HepG2 (cell line): ENCODE results near the gene MYH15. TPM values are rescaled to one million over a fixed set of nuclear protein-coding genes. Genes with fewer than 3 reads are reported as not detected.
"Not testable (repeated sequence)": the region's sequence is repeated elsewhere in the genome, so short reads cannot be mapped to it uniquely, and the experiment has no call there.

Source experiments
- ATAC-seq: fragments of 200-7000 bp; cut with Tn5 transposase; 3 replicates; pipeline ENCODE4 v1.9.1; 2020; ENCODE audit warnings: mild to moderate bottlenecking, moderate library complexity
- BruUV-seq: library from RNA; stranded (reverse); fragments of 400-500 nt; replicated peaks from 2 replicates; lab custom pipeline; 2021; lab: Mats Ljungman, UMichigan
- CTCF ChIA-PET: fragments of 300-600 bp; formaldehyde crosslinking; extraction: SDS; loops from one replicate; lab custom pipeline; 2021; ENCODE audit warnings: low total read pairs, inconsistent platforms, low intra/inter-chr PET ratio; lab: Yijun Ruan, JAX
- POLR2A ChIA-PET: fragments of 350-600 bp; sonication (Branson Sonifier 250); formaldehyde crosslinking; loops from one replicate; lab custom pipeline; 2020; ENCODE audit warnings: antibody characterized with exemption, inconsistent platforms; lab: Yijun Ruan, JAX
- DNase-seq: peaks from one replicate; pipeline ENCODE4 v3.0.0-alpha.2; 2015; ENCODE audit warnings: low spot score
- FAIRE-seq: peaks from 3 replicates; lab custom pipeline; 2011; peaks lifted over from hg19 to GRCh38; lab: Jason Lieb, UNC
- H2AFZ ChIP-seq: one replicate; pipeline ENCODE4 v1.6.1; 2011; ENCODE audit warnings: low read length, inconsistent platforms
- H3K27ac ChIP-seq: fragments of 300-600 bp; 3 replicates; pipeline ENCODE4 v1.8.0; 2011; ENCODE audit warnings: mixed run types, mild to moderate bottlenecking, mixed read lengths, low read length, inconsistent platforms; ENCODE audit not compliant: insufficient read depth; ENCODE audit errors: extremely low read length
- H3K27me3 ChIP-seq, 2 experiments: fragments of 200-600 bp in 1 of 2; 2 replicates in 1 of 2; 3 replicates in 1 of 2; pipeline versions ENCODE4 v1.6.0 to v1.8.0; 2011; ENCODE audit warnings: low read length in 2 of 2, mild to moderate bottlenecking in 2 of 2, moderate library complexity in 2 of 2, inconsistent platforms in 1 of 2; ENCODE audit not compliant: insufficient read depth in 2 of 2, control insufficient read depth in 1 of 2
- H3K36me3 ChIP-seq, 2 experiments: fragments of 200-600 bp in 1 of 2; replicated peaks in 1 of 2; 2 replicates in 1 of 2; 3 replicates in 1 of 2; pipeline versions ENCODE4 v1.5.1 to v1.8.0; 2011; ENCODE audit warnings: low read length in 2 of 2, inconsistent platforms in 1 of 2; ENCODE audit not compliant: insufficient read depth in 2 of 2, control insufficient read depth in 1 of 2
- H3K4me1 ChIP-seq: 2 replicates; pipeline ENCODE4 v1.5.1; 2012; ENCODE audit warnings: low read length, inconsistent platforms; ENCODE audit not compliant: insufficient read depth
- H3K4me2 ChIP-seq: 2 replicates; pipeline ENCODE4 v1.6.0; 2011; ENCODE audit warnings: low read depth, low read length, inconsistent platforms
- H3K4me3 ChIP-seq, 3 experiments: fragments of 200-600 bp in 1 of 3; sonication (generic), shearing (Covaris generic) in 1 of 3; replicated peaks in 1 of 3; 2 replicates each; pipeline ENCODE4 v1.5.1; 2011 to 2016; ENCODE audit warnings: low read length in 3 of 3, inconsistent platforms in 2 of 3, low read depth in 2 of 3, mild to moderate bottlenecking in 2 of 3, control low read depth in 1 of 3, mixed read lengths in 1 of 3; ENCODE audit not compliant: insufficient read depth in 1 of 3
- H3K79me2 ChIP-seq: one replicate; pipeline ENCODE4 v1.6.1; 2011; ENCODE audit warnings: low read length, inconsistent platforms; ENCODE audit not compliant: insufficient read depth
- H3K9ac ChIP-seq: 2 replicates; pipeline ENCODE4 v1.6.0; 2011; ENCODE audit warnings: mild to moderate bottlenecking, low read depth, low read length, inconsistent platforms; ENCODE audit not compliant: insufficient read depth
- H3K9me3 ChIP-seq: 2 replicates; pipeline ENCODE4 v1.5.1; 2012; ENCODE audit warnings: mild to moderate bottlenecking, low read length
- H4K20me1 ChIP-seq: 2 replicates; pipeline ENCODE4 v1.6.0; 2011; ENCODE audit warnings: inconsistent platforms, mild to moderate bottlenecking, low read length, moderate library complexity; ENCODE audit not compliant: insufficient read depth
- E2F1 ChIP-seq: sonication (generic); formaldehyde crosslinking; IDR thresholded peaks from 2 replicates; pipeline ENCODE4 v1.5.0; 2020; ENCODE audit warnings: missing genetic modification reagents
- GPBP1L1 ChIP-seq: sonication (generic); formaldehyde crosslinking; IDR thresholded peaks from 2 replicates; pipeline ENCODE4 v1.5.0; 2020; ENCODE audit warnings: mild to moderate bottlenecking, missing genetic modification reagents
- GPN1 ChIP-seq: sonication (generic); formaldehyde crosslinking; IDR thresholded peaks from 2 replicates; pipeline ENCODE4 v1.5.1; 2020; ENCODE audit warnings: missing genetic modification reagents, borderline replicate concordance
- MIER3 ChIP-seq: IDR thresholded peaks from 2 replicates; pipeline ENCODE4 v1.6.1; 2016; ENCODE audit warnings: missing compliant biosample characterization, borderline replicate concordance
- NR2F2 ChIP-seq: IDR thresholded peaks from 2 replicates; pipeline ENCODE4 v1.6.1; 2012; ENCODE audit warnings: low read depth, inconsistent platforms, borderline replicate concordance
- TGIF2 ChIP-seq: IDR thresholded peaks from 2 replicates; pipeline ENCODE4 v1.6.1; 2016; ENCODE audit warnings: control low read depth, missing compliant biosample characterization
- TRIM22 ChIP-seq: fragments of 450-650 bp; IDR thresholded peaks from 2 replicates; pipeline ENCODE4 v1.6.1; 2017
- ZFP41 ChIP-seq: sonication (generic); formaldehyde crosslinking; IDR thresholded peaks from 2 replicates; pipeline ENCODE4 v1.4.0; 2020; ENCODE audit warnings: mild to moderate bottlenecking, missing genetic modification reagents, borderline replicate concordance
- ZNF276 ChIP-seq: sonication (generic); formaldehyde crosslinking; IDR thresholded peaks from 2 replicates; pipeline ENCODE4 v1.4.0; 2020; ENCODE audit warnings: mild to moderate bottlenecking, low read depth, missing genetic modification reagents
- ZNF468 ChIP-seq: sonication (generic); formaldehyde crosslinking; IDR thresholded peaks from 2 replicates; pipeline ENCODE4 v1.8.0; 2022; ENCODE audit warnings: mild to moderate bottlenecking, moderate library complexity, missing genetic modification reagents
- ZNF674 ChIP-seq: sonication (generic); formaldehyde crosslinking; IDR thresholded peaks from 2 replicates; pipeline ENCODE4 v1.5.0; 2020; ENCODE audit warnings: low read depth, mild to moderate bottlenecking, missing genetic modification reagents
- WGBS: methylation state at CpG from one replicate; pipeline ENCODE4 v1.1.6; 2017; ENCODE audit warnings: low lambda C conversion rate; 5-methylcytosine and 5-hydroxymethylcytosine counted together
- in situ Hi-C: cut with HindIII; loops from 2 replicates; pipeline ENCODE4 v1.10.0; 2017; ENCODE audit warnings: low pct_unique_long_range_greater_than_20kb; ENCODE audit not compliant: extremely low pct_ligation_motif_present
- intact Hi-C: fragments of 100-400 bp; cut with micrococcal nuclease; formaldehyde crosslinking; loops from one replicate; pipeline ENCODE4 v1.10.0; 2022; ENCODE audit not compliant: unreplicated experiment
- polyA plus RNA-seq, 8 experiments: library from polyadenylated mRNA; depleted of rRNA in 3 of 8; stranded (reverse) in 7 of 8; unstranded in 1 of 8; fragments of >200 nt; fragmentation: Illumina TruSeq in 4 of 8; extraction: Trizol in 4 of 8; gene quantifications; 2 replicates each; pipeline versions ENCODE4 v1.2.1 to v1.2.3, GENCODE V29; 2011 to 2016; ENCODE audit warnings: low read depth in 4 of 8, missing spikeins in 1 of 8, mixed read lengths in 1 of 8; ENCODE audit not compliant: insufficient read depth in 1 of 8
- total RNA-seq, 5 experiments: library from RNA; depleted of rRNA; stranded (reverse); fragments of >200 nt; fragmentation: Illumina TruSeq; extraction: Trizol; gene quantifications; 2 replicates each; pipeline ENCODE4 v1.2.3, GENCODE V29; 2016; ENCODE audit warnings: low read depth in 1 of 5

The MYH15 gene
- total and polyA plus RNA-seq, 2 of the 13 experiments (the other 11 are each of a cell fraction or from before 2014, with no cell fraction given), result 0.03 to 0.09 TPM

GRCh38 chr3:108378952-108379342, 131.4 kb downstream of the MYH15 start:
- H3K4me2 ChIP-seq, in situ Hi-C loops, H3K36me3 ChIP-seq, intact Hi-C loops, ATAC-seq, H4K20me1 ChIP-seq, H3K4me3 ChIP-seq, POLR2A ChIA-PET, H3K27ac ChIP-seq, DNase-seq, FAIRE-seq, H2AFZ ChIP-seq, BruUV-seq, H3K27me3 ChIP-seq, CTCF ChIA-PET, H3K9ac ChIP-seq, H3K9me3 ChIP-seq, H3K4me1 ChIP-seq, H3K79me2 ChIP-seq: not testable (repeated sequence)
- WGBS, result 4% methylated on average over 2 of the region's 2 CpGs

- Histone ChIP-seq H4K20me1 (no peaks in the 10 kb centered on the region), H3K4me3 (no peak overlapping the region), H3K4me1 (no peaks in the 10 kb centered on the region), H3K27ac (no peak overlapping the region), H3K4me2 (no peak overlapping the region), H3K9me3 (no peaks in the 10 kb centered on the region), H3K36me3 (no peaks in the 10 kb centered on the region), H3K27me3 (no peaks in the 10 kb centered on the region), H3K79me2 (no peaks in the 10 kb centered on the region), H3K9ac (no peak overlapping the region), H2AFZ (no peak overlapping the region)
- no peak for FAIRE-seq
- in situ Hi-C loops, result no loop called here
- no peak for DNase-seq
- intact Hi-C loops, result no loop called here
- ChIA-PET POLR2A (no interaction called here), CTCF (no interaction called here)
- whole genome bisulfite sequencing, result 71% methylated on average over 4 of the region's 4 CpGs
- BruUV-seq, result no TSS peak
- no peak for ATAC-seq
- no peak for TF ChIP-seq MIER3 (CRISPR knock-in tag)
- TF ChIP-seq ZFP41 (CRISPR knock-in tag), result no peak
- TF ChIP-seq GPN1 (CRISPR knock-in tag), result no peak
- TF ChIP-seq TGIF2 (CRISPR knock-in tag), result no peak
- no peak for TF ChIP-seq TRIM22
- TF ChIP-seq GPBP1L1 (CRISPR knock-in tag), result no peak
- TF ChIP-seq E2F1 (CRISPR knock-in tag), result no peak
- no peak for TF ChIP-seq ZNF276 (CRISPR knock-in tag)
- TF ChIP-seq ZNF674 (CRISPR knock-in tag), result no peak
- TF ChIP-seq NR2F2, result no peak
- no peak for TF ChIP-seq ZNF468 (CRISPR knock-in tag)
Observed at GRCh38 chr3:108378153-108378951, 132.0 kb downstream of the MYH15 start.
